Embryonic facial prominence (tissue), 1 donor: ENCODE measurements around the gene EHD3.
"Not testable (repeated sequence)": the region's sequence is repeated elsewhere in the genome, so short reads cannot be mapped to it uniquely, and the experiment has no call there.

Experiments
- DNase-seq: peaks from one replicate; pipeline ENCODE4 v3.0.0-alpha.2; 2016; ENCODE audit errors: extremely low spot score

Gene EHD3

DNA sequence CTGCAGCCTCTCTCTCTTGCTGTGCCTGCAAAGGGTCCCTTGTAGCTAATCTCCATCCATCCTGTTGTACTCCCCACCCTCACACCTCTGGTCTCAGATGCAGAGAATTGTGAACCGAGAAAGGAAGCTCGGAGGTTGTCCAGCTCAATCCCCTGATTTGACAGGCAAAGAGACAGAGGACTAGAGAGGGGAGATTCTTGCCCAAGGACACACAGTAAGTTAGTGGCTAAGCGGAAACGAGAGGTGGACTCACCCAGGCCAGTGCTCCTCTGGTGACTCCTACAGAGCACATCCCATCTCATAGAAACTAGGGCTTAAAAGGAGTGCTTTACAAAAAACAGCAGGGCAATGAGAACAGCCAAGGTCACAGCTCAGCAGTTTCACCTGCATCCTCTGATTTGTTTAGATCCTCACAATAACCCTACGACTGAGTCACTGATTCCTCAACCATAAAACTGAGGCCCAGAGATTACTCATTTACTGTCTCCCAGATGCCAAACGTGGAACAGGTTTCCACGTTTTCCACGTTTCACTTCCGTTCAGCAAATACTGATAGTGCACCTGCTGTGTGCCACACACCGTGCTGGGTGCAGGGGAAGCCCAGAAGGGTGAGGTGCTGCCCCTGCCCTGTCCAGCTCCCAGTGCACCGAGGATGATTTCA is 22.1 kb downstream of the EHD3 start:
- DNase-seq: no peak

DNA sequence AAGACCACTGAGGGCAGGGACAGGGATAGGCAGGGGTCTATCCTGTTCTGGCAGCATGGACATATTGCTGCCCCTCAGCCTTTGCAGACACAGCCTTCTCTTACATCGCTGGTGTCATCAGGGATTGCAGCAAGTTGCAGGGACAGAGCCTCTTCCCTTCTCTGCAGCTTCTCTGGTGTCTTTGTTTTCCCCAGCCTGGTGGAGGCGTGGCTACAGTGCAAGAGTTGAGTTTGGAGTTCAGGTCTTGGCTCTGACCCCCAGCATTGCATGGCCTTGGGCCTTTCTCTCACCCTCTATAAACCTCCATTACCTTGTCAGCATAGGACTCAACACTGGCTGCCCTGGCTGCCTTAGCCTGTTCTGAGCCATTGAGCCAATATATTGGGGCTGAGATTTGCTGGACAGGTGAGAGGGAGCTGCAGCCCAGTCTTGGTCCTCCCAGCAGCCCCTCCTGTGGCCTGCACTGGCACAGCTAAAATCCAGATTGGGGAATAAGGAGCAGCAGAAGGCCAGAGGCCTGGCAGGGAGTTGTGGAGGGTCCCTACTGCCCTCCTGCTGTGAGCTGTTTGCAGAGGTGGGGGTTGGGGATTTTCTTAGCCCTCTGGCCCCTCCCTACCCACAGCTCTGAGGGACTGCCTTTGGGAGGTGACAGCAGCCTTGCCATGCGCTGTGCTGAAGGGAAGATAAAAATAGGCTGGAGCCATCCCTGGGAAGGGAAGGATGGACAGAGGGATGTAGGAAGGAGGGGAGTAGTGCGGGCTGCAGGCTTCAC is 22.8 kb downstream of the EHD3 start:
- no peak for DNase-seq

DNA sequence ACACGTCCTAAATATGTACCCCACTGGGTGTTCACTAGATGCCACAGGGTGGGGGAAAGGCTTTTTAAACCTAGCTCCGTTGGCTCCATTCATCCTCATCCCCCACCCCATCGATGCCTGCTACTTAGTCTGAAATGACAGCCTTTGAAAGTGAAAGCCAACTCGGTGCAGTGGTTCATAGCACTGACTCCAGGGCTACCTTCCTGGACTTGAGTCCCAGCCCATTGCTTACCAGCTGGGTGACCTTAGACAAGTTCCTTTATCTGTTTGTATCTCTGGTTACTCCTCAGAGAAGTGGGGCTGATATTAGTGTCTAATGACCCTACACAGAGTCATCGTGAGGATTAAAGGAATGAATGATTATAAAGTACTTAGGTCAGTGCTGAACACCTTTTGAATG is 24.4 kb downstream of the EHD3 start:
- DNase-seq: no peak

DNA sequence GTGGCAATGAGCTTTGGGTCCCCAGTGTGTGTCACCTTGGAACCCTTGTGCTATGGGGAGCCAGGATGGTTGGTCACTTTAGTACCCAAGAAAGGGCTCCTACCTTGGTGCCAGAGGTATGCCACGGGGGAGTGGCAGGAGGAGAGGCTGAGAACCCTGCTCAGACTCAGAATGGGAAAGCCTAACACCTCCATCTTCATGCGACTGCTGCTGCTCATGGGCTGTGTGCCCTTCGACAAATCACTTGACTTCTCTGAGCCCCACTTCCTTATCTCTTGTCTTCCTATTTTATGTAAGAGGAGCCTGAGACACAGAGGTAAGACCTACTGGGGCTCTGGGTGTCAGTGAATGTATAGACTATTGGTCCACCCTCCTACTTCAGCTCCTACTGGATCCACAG is 25.1 kb downstream of the EHD3 start:
- no peak for DNase-seq

DNA sequence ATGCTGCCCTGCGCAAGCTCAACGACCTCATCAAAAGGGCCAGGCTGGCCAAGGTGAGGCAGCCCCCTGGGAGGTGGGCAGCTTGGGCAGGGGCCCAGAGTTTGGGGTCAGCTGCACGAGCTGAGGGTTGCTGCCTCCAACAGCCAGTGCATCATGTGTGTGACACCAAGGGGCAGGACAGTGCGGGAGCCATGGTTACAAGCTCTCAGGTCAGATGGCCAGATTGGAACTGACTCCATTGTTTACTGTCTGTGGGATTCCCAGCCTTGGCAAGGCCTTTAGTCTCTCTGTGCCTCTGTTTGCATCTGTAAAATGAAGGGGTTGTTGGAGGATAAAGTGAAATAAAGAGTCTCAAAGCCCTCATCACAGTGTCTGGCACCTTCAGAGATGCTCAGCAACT is 26.9 kb downstream of the EHD3 start:
- no peak for DNase-seq

DNA sequence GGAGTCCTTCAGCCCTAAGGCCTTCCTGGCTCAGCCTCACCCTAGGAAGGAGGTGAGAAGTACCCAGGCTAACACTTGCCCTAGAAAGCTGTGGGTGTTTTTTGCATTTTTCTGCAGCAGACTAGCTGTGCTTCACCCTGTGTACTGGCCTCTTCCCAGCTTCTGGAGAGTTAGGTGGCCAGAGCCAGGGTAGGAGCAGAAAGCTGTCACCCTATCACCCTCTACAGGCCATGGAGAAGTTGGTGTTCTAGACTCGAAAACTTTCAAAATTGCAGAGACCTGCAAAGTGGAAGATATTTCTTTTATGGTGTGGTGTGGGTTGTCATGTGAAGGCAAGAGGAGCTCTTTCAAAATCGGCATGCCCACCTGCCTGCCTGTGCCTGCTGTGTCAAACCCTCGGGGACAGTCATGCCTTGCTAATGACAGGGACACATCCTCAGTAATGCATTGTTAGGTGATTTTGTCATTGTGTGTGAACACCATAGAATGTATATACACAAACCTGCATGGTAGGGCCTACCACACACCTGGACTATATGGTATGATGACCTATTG is 29.8 kb downstream of the EHD3 start:
- no peak for DNase-seq

DNA sequence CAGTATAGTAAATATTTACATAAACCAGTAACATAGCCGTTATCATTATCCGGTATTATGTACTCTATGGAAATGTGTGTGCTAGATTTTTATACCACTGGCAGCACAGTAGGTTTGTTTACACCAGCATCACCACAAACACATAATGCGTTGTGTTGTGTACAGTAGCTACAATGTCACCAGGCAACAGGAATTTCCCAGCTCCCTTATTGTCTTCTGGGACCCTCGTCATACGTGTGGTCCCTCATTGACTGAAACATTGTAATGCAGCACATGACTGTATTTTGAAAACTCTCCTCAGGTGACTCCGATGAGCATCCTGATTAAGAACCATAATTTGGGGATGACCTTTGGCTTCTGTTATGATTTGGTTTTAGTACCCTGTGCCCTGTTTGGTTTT is 31.3 kb downstream of the EHD3 start:
- no peak for DNase-seq

DNA sequence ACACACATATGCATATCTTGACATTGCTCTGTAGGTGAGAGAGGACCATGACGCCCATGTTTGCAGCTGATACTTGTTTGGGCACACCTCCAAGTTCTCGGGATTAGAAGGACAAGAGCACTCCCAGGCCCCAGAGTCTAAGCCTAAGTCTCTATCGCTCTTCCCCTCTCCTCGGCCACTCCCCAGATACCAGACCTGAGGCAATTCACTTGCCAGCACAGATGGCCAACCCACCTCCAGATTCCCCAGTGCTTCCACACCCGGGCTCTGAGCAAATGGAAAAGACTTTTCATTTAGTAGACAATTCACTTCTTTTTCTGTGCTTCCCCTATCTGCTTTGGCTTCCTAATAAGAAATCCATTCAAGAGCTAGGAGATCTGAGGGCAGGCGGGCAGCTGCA is 32.9 kb downstream of the EHD3 start:
- no peak for DNase-seq

DNA sequence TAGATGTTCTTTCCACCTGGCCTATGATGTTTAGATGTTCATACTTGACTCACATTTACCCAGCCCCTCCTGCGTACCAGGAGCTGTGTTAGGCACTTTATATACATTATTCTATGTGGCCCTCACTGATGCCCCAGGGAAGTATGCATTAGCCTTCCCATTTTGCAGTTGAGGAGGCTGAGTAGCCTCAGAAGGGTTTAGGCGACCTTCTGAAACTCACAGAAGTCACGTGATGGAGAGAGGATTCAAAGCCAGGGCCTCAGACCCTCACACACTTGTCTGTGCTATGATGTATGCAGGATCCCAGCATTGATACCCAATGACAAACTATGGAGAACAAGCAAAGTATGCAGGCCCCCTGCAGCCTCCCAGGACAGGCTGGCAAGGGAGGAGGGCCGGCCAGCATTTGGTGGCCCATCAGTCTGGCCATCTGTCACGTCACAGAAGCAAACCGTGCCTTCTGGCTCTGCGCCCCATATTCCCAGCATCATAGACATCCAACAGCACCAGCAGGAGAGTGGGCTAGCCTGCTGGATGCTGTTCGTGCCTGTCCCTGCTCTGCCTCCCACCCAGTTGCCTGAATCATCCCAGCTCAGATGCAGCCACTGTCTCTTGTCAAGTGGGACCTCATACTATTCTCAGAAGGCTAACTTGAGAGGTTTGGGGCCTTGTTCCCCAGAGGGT is 33.6 kb downstream of the EHD3 start:
- DNase-seq: no peak

DNA sequence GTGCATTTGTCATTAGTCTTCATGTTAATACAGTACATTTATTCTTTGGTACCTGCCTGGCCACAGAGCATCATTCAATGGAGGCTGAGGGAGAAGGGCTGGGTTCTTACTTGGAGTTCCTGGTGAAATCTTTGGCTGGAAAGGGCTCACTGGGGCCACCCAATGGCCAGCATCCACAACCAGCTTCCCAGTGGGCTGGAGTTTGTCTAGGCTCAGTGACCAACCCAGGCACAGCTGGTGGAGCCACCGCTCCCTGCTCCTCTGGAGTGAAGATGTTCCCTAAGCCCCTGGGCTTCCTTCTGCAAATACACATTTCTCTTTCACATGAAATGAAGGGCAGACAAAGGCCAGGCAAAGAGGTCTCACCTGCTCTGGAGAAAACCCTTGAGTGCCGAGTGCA is 34.4 kb downstream of the EHD3 start:
- DNase-seq: no peak

DNA sequence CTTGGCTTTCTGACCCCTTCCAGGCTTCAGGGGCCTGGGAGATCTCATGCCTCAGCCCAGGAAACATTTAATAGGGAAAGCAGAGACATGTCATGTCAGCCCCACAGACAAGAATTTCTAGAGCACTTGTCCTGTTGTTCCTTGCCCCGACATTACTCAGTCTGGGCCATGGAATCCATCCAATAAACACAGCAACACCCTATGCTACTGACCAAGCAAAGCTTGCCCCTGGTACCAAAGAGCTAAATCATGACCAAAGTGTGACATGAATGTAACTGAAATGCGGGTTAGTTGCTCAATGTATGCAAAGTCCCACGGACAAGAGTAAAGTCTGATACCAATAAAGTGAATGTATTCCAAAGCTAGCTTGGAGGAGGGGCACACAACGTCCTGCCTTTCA is 35.1 kb downstream of the EHD3 start:
- DNase-seq: no peak

DNA sequence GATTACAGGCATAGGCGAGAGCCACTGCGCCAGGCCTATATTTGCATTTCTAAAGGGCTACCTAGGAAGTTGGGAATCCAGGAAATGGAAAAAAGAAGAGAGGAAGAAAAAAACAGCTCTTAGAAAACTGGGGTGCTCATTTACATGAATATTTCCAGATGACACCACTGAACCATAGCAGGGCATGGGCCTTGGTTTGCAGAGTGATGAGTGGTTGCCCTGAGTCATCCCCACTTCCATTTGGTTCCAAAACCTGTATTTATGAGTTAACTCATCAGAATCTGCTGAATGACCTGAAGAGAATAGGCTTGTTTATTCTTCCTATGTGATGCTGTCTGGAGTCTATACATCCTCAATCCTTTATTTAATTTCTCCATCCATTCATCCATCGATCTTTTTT is 36.2 kb downstream of the EHD3 start:
- no peak for DNase-seq

DNA sequence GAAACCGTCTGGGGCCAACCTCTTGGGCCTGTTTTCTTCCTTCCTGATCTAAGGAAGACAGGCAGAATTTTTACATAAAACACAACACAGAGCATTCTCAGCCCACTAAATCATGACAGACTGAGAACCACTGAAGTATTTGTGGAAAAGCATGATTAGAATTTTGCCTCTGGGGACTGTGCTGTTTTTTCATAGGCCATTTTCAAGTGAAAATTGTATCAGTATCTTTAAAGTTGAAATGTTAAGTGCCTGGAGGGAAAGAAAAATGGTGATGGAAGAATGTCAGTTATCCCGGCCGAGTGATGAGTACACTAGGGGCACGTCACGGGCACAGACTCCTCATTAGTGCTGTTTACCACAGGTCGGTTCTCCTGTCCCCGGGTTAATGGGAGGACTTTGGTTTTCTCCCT is 36.9 kb downstream of the EHD3 start:
- no peak for DNase-seq

DNA sequence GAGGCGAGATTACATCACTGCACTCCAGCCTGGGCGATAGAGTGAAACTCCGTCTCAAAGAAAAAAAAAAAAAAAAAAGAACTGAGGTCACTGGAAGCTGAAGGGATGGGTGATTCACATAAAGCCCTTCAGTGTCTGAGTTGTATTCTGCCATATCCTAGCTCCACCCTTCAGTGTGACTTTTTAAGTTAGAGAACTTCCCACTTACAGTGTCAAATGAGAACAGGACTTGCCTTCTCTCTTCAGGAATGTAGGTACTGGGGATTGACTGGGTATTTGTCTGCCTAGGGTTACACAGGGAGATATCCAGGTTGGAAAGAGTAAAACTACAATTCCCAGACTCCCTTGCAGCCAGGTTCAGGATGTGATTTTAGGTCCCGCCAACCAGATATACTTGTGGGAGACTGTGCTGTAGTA is 37.9 kb downstream of the EHD3 start:
- no peak for DNase-seq

DNA sequence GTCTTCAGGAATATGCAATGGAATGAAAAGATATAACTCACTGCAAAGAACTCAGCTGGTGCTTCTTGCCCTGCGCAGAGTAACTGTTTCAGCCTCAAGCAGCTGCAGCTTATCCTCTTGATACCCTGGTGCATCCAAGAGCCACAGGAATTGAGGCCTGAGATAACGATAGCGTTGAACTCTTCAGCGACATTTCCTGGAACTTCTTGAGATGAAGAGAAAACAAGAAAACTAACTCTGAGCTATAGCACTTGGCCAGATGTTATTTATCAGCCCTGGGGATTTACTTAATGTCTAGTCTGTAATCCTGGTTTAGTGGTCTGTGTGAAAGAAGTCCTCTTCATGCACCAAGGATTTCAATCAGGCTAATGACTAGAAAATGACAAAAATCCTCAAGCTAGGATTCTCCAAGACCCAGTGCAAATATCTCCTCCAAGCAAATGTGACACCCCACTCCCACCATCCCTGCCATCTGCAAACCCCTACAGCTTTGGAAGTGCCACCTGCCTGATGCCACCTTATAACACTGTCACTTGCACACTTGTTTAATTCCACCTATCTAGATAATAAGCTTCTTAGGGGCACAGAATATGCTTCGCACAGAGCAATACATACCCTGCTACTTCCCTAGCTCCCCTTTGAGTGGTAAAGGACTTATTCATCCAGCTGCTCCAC is 40.6 kb downstream of the EHD3 start:
- no peak for DNase-seq

DNA sequence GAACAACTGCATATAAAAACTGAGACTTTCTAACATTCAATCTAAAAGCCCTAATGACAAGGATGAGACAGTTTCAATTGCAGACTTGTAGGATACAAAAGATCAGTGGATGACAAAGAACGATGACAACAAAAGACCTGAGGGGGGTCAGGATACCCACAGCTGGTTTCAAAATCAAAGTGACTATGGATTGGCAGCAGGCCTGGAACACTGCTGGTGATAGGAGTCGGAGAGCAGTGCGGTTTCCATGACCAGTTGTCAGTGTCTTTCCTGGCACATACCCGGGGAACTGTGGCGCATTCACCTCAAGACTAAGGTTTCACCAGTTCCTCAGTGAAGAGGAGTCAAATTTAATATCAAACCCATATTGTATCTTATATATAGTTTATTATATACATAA is 42.0 kb downstream of the EHD3 start:
- DNase-seq: no peak

DNA sequence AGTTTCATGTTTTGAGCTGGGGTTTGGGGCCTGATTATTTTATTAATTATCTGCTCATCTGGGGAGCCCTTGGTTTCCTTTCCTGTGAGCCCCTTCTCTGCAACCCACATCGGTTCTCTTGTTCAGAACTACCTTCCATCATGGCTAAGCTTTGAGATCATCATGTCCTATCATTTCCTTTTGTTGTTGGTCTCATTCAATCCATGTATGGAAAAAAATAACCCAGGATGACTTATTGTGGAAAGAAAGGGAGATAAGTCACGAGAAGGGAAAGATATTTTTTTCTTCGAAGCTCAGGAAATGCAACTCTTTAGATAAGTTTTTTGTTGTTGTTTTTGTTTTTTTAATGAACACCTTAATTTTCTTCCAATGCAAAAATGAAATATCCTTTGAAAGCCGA is 43.7 kb downstream of the EHD3 start:
- DNase-seq: no peak

DNA sequence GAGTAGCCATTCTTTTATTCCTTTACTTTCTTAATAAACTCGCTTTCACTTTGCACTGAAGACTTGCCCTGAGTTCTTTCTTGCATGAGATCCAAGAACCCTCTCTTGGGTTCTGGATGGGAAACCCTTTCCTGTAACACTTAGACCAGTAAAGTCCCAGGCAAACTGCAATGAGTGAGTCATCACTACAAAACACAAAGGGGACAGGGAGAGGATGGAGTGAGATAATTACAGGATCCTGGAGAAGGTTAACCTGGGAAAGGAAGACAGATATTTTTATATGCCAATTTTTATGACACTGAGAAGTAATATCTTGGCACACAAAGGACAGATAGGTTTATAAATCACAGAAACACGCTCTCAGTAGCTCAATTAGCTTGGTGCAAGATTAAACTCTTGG is 48.7 kb downstream of the EHD3 start:
- DNase-seq: no peak

DNA sequence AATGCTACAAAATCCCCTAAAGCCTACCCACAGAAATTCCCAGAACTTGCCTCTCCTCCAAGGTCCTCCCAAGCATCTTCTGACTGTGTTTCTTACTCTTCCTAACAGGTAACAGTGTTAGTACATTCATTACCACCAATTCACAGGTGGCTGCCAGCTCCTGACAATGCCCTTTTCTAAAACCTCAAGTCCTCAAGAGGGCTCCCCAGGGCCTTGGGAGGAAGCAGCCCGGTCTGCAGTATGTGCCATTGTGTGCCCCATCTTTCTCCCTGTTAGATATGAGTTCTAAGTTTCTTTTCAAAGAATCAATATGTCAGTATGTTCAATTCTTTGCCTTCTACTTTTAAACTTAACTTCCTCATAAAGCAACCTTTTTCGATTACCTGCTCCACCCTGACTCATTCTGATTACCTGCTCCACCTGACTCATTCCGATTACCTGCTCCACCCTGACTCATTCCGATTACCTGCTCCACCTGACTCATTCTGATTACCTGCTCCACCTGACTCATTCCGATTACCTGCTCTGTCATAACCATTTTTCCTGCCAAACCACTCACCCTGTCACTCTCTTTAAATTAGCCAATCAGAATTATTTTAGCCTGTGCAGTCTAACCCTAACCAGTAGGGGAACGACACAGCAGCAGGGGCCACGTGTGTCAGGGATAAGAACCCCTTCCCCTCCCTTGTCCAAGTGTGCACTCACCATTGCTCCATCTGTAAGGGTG is 49.4 kb downstream of the EHD3 start:
- DNase-seq: not testable (repeated sequence)

DNA sequence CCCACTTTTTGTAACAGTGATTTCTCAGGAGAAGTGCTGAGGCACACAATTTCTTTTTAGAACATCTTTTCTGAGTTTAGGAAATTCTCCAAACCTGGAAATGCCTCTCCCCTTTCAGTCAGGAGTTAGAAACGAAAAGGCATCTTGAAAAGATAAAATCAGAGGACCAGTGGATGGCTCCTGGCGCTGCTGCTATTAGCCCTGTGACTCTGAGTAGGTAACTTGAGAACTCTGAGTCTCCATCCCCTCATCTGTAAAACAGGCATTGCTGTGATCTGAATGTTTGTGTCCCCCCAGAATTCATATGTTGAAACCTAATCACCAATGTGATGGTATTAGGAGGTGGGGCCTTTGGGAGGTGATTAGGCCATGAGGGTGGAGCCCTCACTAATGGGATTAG is 50.2 kb downstream of the EHD3 start:
- no peak for DNase-seq

DNA sequence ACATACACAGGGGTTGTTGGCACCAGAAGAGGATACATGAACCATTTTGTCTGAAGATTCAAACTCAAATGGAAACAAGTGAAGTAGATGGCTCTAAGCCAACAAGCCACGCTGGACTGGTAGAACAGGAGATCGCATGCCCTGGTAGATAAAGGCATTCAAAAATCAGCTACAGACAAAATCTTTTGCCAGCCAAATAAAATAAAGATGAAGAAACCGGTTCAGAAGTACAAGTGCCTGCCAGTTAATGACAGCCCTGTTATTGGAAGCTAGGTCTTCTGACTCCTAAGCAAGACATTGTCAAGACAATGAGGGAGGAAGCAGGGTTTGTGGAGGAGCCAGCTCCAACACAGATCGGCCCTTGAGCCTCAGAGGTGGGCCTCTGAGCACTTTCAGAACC is 52.3 kb downstream of the EHD3 start:
- no peak for DNase-seq
